Effector memory CD4-positive, alpha-beta T cell (primary cell): ENCODE data around the gene C5.

Experiments
- DNase-seq, 3 donors: peaks; one replicate each; pipeline ENCODE4 v3.0.0-alpha.2; 2020
- H3K27ac ChIP-seq: 2 replicates; pipeline ENCODE4 v1.7.0; 2013; ENCODE audit warnings: mild to moderate bottlenecking, low read length, moderate library complexity; ENCODE audit not compliant: insufficient read depth, poor library complexity, severe bottlenecking
- H3K27me3 ChIP-seq: replicated peaks from 2 replicates; pipeline ENCODE4 v1.7.0; 2013; ENCODE audit warnings: mild to moderate bottlenecking, low read length; ENCODE audit not compliant: insufficient read depth, control insufficient read depth, poor library complexity, severe bottlenecking
- H3K36me3 ChIP-seq: 2 replicates; pipeline ENCODE4 v1.7.0; 2013; ENCODE audit warnings: mild to moderate bottlenecking, low read length, moderate library complexity; ENCODE audit not compliant: control insufficient read depth, insufficient read depth
- H3K4me1 ChIP-seq: 2 replicates; pipeline ENCODE4 v1.7.0; 2013; ENCODE audit warnings: low read length, mild to moderate bottlenecking; ENCODE audit not compliant: control insufficient read depth, insufficient read depth, poor library complexity, severe bottlenecking
- H3K4me3 ChIP-seq: 2 replicates; pipeline ENCODE4 v1.7.0; 2013; ENCODE audit warnings: low read length, low read depth, mild to moderate bottlenecking; ENCODE audit not compliant: insufficient read depth, poor library complexity, severe bottlenecking
- H3K9me3 ChIP-seq: 2 replicates; pipeline ENCODE4 v1.7.0; 2013; ENCODE audit warnings: mild to moderate bottlenecking, low read length, moderate library complexity; ENCODE audit not compliant: control insufficient read depth

The C5 gene

DNA sequence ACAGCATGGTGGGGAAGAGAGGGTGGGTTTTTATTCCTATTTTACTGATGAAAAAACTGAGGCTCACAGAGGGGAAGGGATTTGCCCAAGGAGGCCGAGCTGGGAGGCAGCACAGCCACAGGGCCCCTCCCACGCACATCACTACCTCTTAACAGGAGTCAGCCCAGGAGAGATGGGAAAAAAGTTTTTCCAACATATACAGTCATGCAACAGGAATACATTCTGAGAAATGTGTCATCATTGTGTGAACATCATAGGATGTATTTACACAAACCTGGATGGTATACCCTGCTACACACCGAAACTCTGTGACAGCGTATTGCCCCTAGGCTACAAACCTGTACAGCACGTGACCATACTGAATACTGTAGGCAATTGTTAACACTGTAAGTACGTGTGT is 135.1 kb downstream of the C5 start:
- no peak overlapping the region for H3K4me3 ChIP-seq
- no peaks in the 10 kb centered on the region for H3K9me3 ChIP-seq
- peaks cover 77% of the 10 kb centered on the region for H3K36me3 ChIP-seq
- no peaks in the 10 kb centered on the region for H3K27me3 ChIP-seq
- DNase-seq, result no peak
- no peak overlapping the region for H3K27ac ChIP-seq
- peaks cover 60% of the 10 kb centered on the region for H3K4me1 ChIP-seq

DNA sequence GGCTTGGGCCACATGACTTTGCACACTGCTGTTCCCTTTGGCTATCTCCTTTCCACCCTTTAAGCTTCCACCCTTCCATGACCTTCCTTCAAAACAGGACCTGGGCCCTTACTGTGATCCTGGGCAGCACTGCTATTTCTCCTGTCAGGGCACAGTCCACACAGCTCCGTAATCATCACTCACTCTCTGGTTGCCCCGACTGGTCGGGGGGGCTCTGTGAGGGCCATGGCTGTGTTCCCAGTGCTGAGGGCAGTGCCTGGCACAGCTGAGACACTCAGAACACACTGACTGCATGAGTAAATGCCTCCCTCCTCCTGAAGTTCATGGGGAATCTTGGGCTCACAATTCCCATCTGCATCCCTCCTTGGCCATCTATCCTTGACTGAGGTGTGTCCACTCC is 135.7 kb downstream of the C5 start:
- DNase-seq, result no peak
- no peak overlapping the region for H3K4me3 ChIP-seq
- no peaks in the 10 kb centered on the region for H3K27me3 ChIP-seq
- H3K4me1 ChIP-seq, result peaks cover 60% of the 10 kb centered on the region
- no peaks in the 10 kb centered on the region for H3K9me3 ChIP-seq
- no peak overlapping the region for H3K27ac ChIP-seq
- peaks cover 81% of the 10 kb centered on the region for H3K36me3 ChIP-seq

DNA sequence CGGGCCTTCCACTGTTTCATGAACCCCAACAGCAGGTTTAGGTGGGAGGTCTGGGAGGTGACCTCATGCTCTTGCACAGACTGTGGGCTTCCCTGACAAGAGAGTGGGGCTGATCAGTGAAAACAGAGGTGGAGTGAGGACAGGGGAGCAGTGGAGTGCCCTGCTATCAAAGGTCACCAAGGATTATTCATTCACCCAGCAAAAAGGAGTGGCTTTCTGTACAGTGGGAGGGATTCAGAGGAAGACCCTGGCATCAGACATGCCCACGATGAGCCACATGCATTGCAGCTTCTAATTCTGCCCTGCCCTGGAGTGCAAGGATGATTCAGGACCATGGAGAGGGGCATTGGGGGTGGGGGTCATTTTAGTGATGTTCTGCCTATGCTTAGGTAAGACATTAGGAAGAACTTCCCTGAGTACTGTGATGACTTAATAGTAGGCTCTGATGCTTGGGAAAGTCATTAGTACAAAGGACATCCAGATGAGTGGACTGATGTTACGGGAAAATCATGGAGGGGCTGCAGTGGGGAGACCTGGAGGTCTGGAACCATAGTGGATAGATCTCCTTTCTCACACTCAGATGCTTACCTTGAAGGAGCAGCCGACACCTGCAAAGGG is 136.3 kb downstream of the C5 start:
- H3K36me3 ChIP-seq, result peaks cover 84% of the 10 kb centered on the region

DNA sequence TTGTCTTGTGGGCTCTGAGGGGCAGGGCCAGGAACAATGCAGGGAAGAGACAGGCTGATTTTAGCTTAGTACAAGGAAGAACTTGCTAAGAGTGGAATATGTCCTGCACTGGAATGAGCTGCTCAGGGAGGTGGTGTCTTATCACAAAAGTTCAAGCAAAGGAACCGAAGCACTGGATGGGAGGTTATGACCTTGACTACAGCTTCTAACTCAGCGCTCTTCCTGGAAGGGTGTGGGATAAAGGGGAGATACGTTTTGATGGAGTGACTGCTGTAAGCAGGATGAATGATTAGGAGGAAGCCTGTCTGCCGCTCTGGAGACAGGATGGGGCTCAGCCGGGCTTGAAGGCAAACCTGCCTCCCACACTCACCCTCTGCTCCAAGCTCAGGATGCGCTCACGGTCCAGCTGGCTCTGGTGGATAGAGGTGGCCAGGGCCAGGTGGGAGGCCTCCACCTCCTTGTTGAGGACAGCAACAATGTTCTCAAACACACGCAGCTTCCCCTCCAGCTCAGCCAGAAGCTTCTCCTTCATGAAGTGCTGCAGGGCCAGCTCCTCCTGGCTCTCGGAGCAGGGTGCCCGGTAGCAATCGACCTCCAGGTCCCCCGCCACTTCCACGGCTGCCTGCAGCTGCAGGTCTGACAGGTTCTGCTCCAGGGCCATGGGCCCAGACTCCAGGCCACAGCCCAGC is 137.0 kb downstream of the C5 start:
- Histone ChIP-seq H3K4me3 (no peak overlapping the region), H3K36me3 (peaks cover 83% of the 10 kb centered on the region), H3K9me3 (no peaks in the 10 kb centered on the region), H3K27ac (no peak overlapping the region), H3K27me3 (no peaks in the 10 kb centered on the region), H3K4me1 (peaks cover 52% of the 10 kb centered on the region)
- no peak for DNase-seq

More for the DNA sequence above, 136.3 kb downstream of the C5 start:
- H3K27me3 ChIP-seq, result no peaks in the 10 kb centered on the region
- DNase-seq, result no peak
- H3K4me3 ChIP-seq, result no peak overlapping the region
- no peak overlapping the region for H3K27ac ChIP-seq
- H3K9me3 ChIP-seq, result no peaks in the 10 kb centered on the region
- H3K4me1 ChIP-seq, result peaks cover 56% of the 10 kb centered on the region

DNA sequence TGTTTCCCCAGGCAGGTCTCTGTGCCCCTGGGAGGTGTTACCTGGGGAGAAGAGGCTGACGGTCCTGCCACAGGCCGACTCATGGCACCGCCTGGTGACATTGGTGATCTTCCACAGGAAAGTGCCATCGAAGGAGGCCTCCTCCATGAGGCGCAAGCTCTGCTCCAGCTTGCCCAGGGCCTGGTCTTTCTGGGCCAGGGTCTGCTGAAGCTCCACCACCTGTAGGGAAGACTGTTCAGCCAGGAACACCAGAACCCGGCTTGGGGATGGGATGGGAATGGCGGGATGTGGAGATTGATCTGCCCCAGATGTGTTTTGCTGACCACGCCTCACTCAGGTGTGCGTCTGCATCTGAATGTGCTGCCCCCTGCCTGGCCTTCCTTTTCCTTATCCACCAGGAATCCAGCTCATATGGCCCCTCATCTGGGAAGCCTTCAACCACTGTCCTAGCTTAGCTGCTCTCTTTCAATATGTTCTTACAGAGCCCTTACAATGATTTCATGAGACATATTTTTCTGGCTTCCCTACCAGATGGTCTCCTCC is 138.7 kb downstream of the C5 start:
- no peaks in the 10 kb centered on the region for H3K27me3 ChIP-seq
- no peak overlapping the region for H3K4me3 ChIP-seq
- DNase-seq, result no peak
- peak overlapping the region; percentile 76 for H3K27ac ChIP-seq
- peaks cover 84% of the 10 kb centered on the region for H3K36me3 ChIP-seq
- peaks cover 42% of the 10 kb centered on the region for H3K4me1 ChIP-seq
- no peaks in the 10 kb centered on the region for H3K9me3 ChIP-seq

DNA sequence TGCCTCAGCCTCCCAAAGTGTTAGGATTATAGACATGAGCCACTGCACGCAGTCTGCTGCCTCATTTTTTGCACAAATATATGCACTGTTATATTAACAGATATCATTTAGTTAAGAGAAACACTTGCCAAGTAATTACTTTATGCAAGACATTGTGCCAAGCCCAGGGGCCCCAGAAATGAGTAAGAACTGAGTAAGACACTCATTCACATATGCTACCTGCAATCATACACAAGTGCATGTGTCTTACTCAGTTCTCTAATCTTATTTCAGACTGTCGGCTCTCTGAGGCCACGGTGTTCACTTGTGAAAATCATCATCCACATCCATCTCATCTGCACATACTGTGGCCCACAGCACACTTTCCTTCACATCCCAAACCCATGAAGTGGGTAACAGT is 139.4 kb downstream of the C5 start:
- no peak overlapping the region for H3K4me3 ChIP-seq

DNA sequence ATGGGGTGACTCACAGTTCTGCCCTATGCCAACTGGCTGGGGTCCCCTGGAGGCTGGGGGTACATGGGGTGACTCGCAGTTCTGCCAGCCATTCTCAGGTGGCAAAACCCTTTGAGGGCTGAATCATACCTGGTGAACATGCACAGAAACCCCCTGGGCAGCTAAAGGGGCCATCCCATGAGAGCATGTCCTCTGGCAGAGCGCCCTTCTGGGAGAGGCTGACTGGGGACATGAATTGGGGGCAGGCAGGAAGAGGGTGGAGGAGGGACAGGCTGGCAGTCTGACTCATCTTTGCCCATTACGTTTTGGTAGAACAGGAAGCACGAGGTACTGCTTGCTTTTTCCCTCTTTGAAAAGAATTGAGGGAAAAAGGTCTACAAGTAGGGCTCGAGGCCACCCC is 140.2 kb downstream of the C5 start:
- H3K4me1 ChIP-seq, result peaks cover 51% of the 10 kb centered on the region
- H3K4me3 ChIP-seq, result no peak overlapping the region
- peak overlapping the region; percentile 76 for H3K27ac ChIP-seq
- peak; percentile 39 to 68 (median 64) for DNase-seq
- peaks cover 81% of the 10 kb centered on the region for H3K36me3 ChIP-seq
- no peaks in the 10 kb centered on the region for H3K9me3 ChIP-seq
- H3K27me3 ChIP-seq, result no peaks in the 10 kb centered on the region

More for the DNA sequence above, 139.4 kb downstream of the C5 start:
- no peaks in the 10 kb centered on the region for H3K9me3 ChIP-seq
- H3K27ac ChIP-seq, result peak overlapping the region; percentile 76
- DNase-seq, result no peak
- peaks cover 86% of the 10 kb centered on the region for H3K36me3 ChIP-seq
- no peaks in the 10 kb centered on the region for H3K27me3 ChIP-seq
- H3K4me1 ChIP-seq, result peaks cover 44% of the 10 kb centered on the region

DNA sequence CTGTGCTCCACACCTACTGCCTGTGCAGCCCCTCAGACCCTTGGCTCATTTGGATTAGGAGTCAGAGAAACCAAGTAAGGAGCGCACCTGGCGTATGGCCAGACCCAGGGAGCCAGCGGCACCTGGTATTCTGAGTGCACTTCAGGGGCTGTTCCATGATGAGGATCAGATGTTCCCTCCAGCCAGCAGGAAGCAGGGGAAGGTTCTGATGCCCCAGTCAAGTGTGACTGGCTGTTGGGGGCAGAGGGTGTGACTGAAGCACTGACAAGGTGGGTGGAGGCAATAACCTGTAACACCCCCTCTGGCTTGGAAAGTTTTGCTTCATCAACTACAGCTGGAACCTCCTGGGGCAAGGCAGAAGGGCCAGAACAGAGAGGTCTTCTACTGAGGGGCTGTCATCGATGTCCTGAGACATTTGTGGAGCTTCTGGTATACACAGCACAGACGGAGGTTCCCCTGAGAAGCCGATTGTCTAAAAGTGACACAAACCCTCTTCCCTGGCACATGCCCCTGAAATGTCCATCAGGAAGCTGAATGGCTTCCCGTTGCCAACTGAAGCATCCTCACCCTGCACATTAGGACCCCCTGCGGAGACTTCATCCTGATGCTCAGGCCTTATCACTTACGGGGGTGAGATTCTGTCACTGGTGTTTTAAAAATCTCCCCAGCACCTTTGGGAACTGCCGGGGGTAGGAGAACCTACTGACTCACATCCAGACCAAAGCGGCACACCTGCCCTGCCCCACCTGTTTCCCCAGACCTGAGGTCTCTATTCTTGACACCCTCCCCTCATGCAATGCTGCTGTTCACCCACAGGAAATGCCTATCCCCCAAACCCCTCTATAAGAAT is 144.5 kb downstream of the C5 start:
- H3K4me1 ChIP-seq, result peaks cover 70% of the 10 kb centered on the region
- no peaks in the 10 kb centered on the region for H3K9me3 ChIP-seq
- peaks cover 53% of the 10 kb centered on the region for H3K36me3 ChIP-seq
- H3K4me3 ChIP-seq, result no peak overlapping the region
- no peaks in the 10 kb centered on the region for H3K27me3 ChIP-seq
- H3K27ac ChIP-seq, result peak overlapping the region; percentile 89
- peak in 1 of 3 donors; percentile 34 for DNase-seq

DNA sequence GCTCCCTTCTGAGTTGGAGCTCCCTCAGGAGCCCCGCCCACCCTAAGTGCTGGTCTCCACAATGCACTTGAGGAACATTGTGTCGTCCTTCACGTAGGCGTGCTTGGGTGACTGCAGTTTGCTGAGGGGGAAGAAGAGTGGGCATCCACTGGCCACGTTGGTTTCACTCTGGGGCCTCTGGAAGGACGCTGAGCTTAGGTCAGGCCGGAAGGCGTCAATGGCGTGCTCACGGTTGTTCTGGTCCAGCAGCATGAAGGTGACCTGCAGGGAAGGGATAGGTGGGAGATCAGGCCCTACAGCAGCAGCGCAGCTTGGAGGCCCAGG is 145.1 kb downstream of the C5 start:
- peak overlapping the region; percentile 89 for H3K27ac ChIP-seq
- no peaks in the 10 kb centered on the region for H3K27me3 ChIP-seq
- no peak overlapping the region for H3K4me3 ChIP-seq
- H3K9me3 ChIP-seq, result no peaks in the 10 kb centered on the region
- H3K4me1 ChIP-seq, result peaks cover 66% of the 10 kb centered on the region
- no peak for DNase-seq
- H3K36me3 ChIP-seq, result peaks cover 47% of the 10 kb centered on the region
